GM12892 (cell line): ENCODE results near the gene TMEM81.

Experiments
- POLR2A ChIP-seq: IDR thresholded peaks from 2 replicates; pipeline ENCODE4 v1.6.1; 2011; ENCODE audit warnings: low read depth, low read length, control low read depth
- TAF1 ChIP-seq: IDR thresholded peaks from 2 replicates; pipeline ENCODE4 v1.6.1; 2011; ENCODE audit warnings: low read depth, mild to moderate bottlenecking, control low read depth, low read length, borderline replicate concordance

GRCh38 chr1:205071801-205072200 is 12.5 kb downstream of the TMEM81 start:
- TF ChIP-seq POLR2A, result no peak
- TF ChIP-seq TAF1, result no peak
